ENCODE results near the gene PTPRN. TPM values are rescaled to one million over a fixed set of nuclear protein-coding genes. Genes with fewer than 3 reads are reported as not detected.

PTPRN gene
- total RNA-seq, 1 donor from 2014 or later: 0.75 TPM

GRCh38 chr2:219251656-219252055, 57.5 kb downstream of the PTPRN start:
- H3K4me3 ChIP-seq (ENCODE audit: low read depth, low read length): peak overlapping the region; percentile 94
- no peak for TF ChIP-seq CTCF (conservative IDR thresholded peaks at IDR 0.05; ENCODE audit: low read depth, low read length)
- no peak for DNase-seq (ENCODE audit: low read depth)

- peak overlapping the region; percentile 23 for H3K4me3 ChIP-seq (ENCODE audit: low read depth, low read length)
- no peak for DNase-seq (ENCODE audit: low read depth)
- TF ChIP-seq CTCF (conservative IDR thresholded peaks at IDR 0.05; ENCODE audit: low read depth, low read length): no peak
These were observed 59.0 kb downstream of the PTPRN start for GRCh38 chr2:219250049-219250781.

- peak overlapping the region; percentile 32 for H3K4me3 ChIP-seq (ENCODE audit: low read depth, low read length)
- DNase-seq (ENCODE audit: low read depth): peak; percentile 83
- no peak for TF ChIP-seq CTCF (conservative IDR thresholded peaks at IDR 0.05; ENCODE audit: low read depth, low read length)
These were observed 59.8 kb downstream of the PTPRN start for GRCh38 chr2:219249203-219249980.

- DNase-seq (ENCODE audit: low read depth): no peak
- peak overlapping the region; percentile 32 for H3K4me3 ChIP-seq (ENCODE audit: low read depth, low read length)
- TF ChIP-seq CTCF (conservative IDR thresholded peaks at IDR 0.05; ENCODE audit: low read depth, low read length): no peak
These were observed 60.4 kb downstream of the PTPRN start for GRCh38 chr2:219248845-219249202.

GRCh38 chr2:219247678-219248642, 61.2 kb downstream of the PTPRN start:
- no peak overlapping the region for H3K4me3 ChIP-seq (ENCODE audit: low read depth, low read length)
- no peak for DNase-seq (ENCODE audit: low read depth)
- TF ChIP-seq CTCF (conservative IDR thresholded peaks at IDR 0.05; ENCODE audit: low read depth, low read length): no peak

- DNase-seq (ENCODE audit: low read depth): no peak
- no peak for TF ChIP-seq CTCF (conservative IDR thresholded peaks at IDR 0.05; ENCODE audit: low read depth, low read length)
- peak overlapping the region; percentile 96 for H3K4me3 ChIP-seq (ENCODE audit: low read depth, low read length)
These were observed 62.6 kb downstream of the PTPRN start for GRCh38 chr2:219246559-219246958.
